ENCODE data around the gene RAB3B.

Gene RAB3B

GRCh38 chr1:51956528-51957509 lies 33.7 kb downstream of the RAB3B start:
- H3K4me1 ChIP-seq (ENCODE audit: control insufficient read depth, insufficient read depth, low read length, poor library complexity, severe bottlenecking), result peaks cover 10% of the 10 kb centered on the region
- no peaks in the 10 kb centered on the region for H3K9me3 ChIP-seq (ENCODE audit: control insufficient read depth, low read length)
- H3K4me3 ChIP-seq (ENCODE audit: extremely low read depth, insufficient read depth, low read length, poor library complexity, severe bottlenecking), result no peak overlapping the region
- H3K27ac ChIP-seq (ENCODE audit: low read depth, low read length, severe bottlenecking), result no peak overlapping the region
- H3K36me3 ChIP-seq (ENCODE audit: control insufficient read depth, insufficient read depth, low read length), result peaks cover 14% of the 10 kb centered on the region
- 27 to 45% methylated on average over 3 to 5 of the region's 8 CpGs for WGBS, 2 experiments (ENCODE audit: insufficient coverage in 2 of 2)

- Histone ChIP-seq H3K4me3 (ENCODE audit: extremely low read depth, insufficient read depth, low read length, poor library complexity, severe bottlenecking) (no peak overlapping the region), H3K4me1 (ENCODE audit: control insufficient read depth, insufficient read depth, low read length, poor library complexity, severe bottlenecking) (peaks cover 10% of the 10 kb centered on the region), H3K27ac (ENCODE audit: low read depth, low read length, severe bottlenecking) (no peak overlapping the region), H3K9me3 (ENCODE audit: control insufficient read depth, low read length) (no peaks in the 10 kb centered on the region), H3K36me3 (ENCODE audit: control insufficient read depth, insufficient read depth, low read length) (peaks cover 14% of the 10 kb centered on the region)
- 90 to 100% methylated on average over 1 to 2 of the region's 4 CpGs for WGBS, 2 experiments (ENCODE audit: insufficient coverage in 2 of 2)
Observed at GRCh38 chr1:51955797-51956527, 34.5 kb downstream of the RAB3B start.

DNA sequence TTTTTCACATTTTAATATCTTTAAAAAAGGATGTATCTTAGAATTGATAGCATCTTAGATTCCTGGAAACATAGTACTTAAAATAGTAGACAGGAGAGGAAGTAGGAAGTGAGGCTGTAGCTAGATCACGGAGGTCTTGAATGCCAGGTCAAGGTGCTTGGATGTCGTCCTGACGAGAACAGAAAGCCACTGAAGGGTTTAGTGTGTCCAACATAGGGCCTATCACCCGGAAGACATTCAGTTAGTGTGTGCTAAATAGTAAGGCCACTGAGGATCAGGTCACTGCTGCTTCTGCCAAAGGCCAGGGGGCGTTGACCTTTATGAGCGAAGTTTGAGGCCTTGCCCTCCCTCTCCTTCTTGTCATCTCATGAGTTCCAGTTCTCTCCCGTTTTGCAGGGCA lies 35.7 kb downstream of the RAB3B start:
- no peak overlapping the region for H3K27ac ChIP-seq (ENCODE audit: low read depth, low read length, severe bottlenecking)
- 95 to 100% methylated on average over 4 to 6 of the region's 7 CpGs for WGBS, 2 experiments (ENCODE audit: insufficient coverage in 2 of 2)

DNA sequence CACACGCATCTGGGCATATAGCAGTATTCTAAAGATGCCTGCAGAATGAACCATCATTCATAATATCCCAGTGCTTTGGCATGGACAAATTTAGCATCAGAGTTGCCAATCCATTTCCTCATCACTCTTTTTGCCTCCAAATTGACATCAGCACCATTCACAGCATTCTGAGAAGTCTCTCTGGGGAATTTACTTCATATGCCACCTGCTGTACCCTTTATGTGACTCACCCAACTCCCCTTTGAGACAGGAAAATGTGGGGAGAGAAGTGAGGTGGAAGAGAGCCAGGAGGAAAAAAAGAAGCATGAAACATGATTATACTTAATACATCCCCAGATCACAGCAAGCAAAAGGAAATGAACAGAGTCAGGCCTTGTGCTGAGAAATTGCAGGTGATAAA lies 37.4 kb downstream of the RAB3B start:
- WGBS, 2 experiments (ENCODE audit: insufficient coverage in 2 of 2), result 100% methylated on average over 1 of the region's 1 CpG; no CpG with 5 or more reads in 1 of the 2 experiments
- peaks cover 30% of the 10 kb centered on the region for H3K36me3 ChIP-seq (ENCODE audit: control insufficient read depth, insufficient read depth, low read length)
- H3K9me3 ChIP-seq (ENCODE audit: control insufficient read depth, low read length), result peaks cover 8% of the 10 kb centered on the region
- H3K4me3 ChIP-seq (ENCODE audit: extremely low read depth, insufficient read depth, low read length, poor library complexity, severe bottlenecking), result no peak overlapping the region
- no peak overlapping the region for H3K27ac ChIP-seq (ENCODE audit: low read depth, low read length, severe bottlenecking)
- H3K4me1 ChIP-seq (ENCODE audit: control insufficient read depth, insufficient read depth, low read length, poor library complexity, severe bottlenecking), result peaks cover 12% of the 10 kb centered on the region

More for the DNA sequence above, 35.7 kb downstream of the RAB3B start:
- Histone ChIP-seq H3K36me3 (ENCODE audit: control insufficient read depth, insufficient read depth, low read length) (peaks cover 26% of the 10 kb centered on the region), H3K9me3 (ENCODE audit: control insufficient read depth, low read length) (peaks cover 2% of the 10 kb centered on the region), H3K4me3 (ENCODE audit: extremely low read depth, insufficient read depth, low read length, poor library complexity, severe bottlenecking) (no peak overlapping the region), H3K4me1 (ENCODE audit: control insufficient read depth, insufficient read depth, low read length, poor library complexity, severe bottlenecking) (peaks cover 10% of the 10 kb centered on the region)

DNA sequence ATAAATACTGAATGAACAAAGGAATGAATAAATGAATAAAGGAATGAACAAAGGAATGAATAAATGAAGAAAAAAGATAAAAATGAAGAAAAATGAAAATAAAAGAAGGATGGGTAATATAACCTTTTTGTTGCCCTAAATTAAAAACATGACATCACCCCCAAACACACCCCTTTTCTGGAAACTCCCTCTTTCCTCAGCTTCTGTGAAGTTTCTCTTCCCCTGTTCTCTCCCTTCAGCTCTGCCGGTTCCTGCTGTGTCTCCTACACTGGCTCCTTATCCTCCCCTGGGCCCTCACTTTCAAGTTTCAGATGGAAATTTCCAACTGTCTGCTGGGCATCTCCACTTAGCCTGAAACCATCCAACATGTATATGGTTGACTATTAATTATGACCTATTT lies 37.9 kb downstream of the RAB3B start:
- Histone ChIP-seq H3K4me3 (ENCODE audit: extremely low read depth, insufficient read depth, low read length, poor library complexity, severe bottlenecking) (no peak overlapping the region), H3K27ac (ENCODE audit: low read depth, low read length, severe bottlenecking) (no peak overlapping the region), H3K4me1 (ENCODE audit: control insufficient read depth, insufficient read depth, low read length, poor library complexity, severe bottlenecking) (peaks cover 14% of the 10 kb centered on the region), H3K36me3 (ENCODE audit: control insufficient read depth, insufficient read depth, low read length) (peaks cover 27% of the 10 kb centered on the region), H3K9me3 (ENCODE audit: control insufficient read depth, low read length) (peaks cover 8% of the 10 kb centered on the region)
- 100% methylated on average over 1 of the region's 1 CpG; no CpG with 5 or more reads in 1 of the 2 experiments for WGBS, 2 experiments (ENCODE audit: insufficient coverage in 2 of 2)

DNA sequence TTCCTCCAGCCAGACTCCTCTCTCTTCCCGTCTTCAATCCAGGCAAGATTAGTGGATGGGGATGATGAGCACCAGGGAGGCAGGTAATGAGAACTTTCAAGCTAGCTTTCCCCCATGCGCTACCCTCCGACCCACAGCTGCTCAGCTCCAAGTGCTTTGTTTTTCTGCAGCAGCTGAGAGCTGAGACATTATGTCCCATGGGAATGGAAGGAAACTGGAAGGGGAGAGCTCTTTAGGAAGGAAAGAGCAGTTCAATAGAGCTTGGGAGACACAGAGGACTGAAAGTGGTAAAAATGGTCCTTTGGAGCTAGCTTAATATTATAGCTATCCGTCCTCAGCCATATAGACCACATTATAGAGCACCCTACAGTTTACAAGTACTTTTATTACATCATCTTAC lies 39.8 kb downstream of the RAB3B start:
- peaks cover 9% of the 10 kb centered on the region for H3K4me1 ChIP-seq (ENCODE audit: control insufficient read depth, insufficient read depth, low read length, poor library complexity, severe bottlenecking)
- no peak overlapping the region for H3K4me3 ChIP-seq (ENCODE audit: extremely low read depth, insufficient read depth, low read length, poor library complexity, severe bottlenecking)
- H3K9me3 ChIP-seq (ENCODE audit: control insufficient read depth, low read length), result peaks cover 8% of the 10 kb centered on the region
- H3K27ac ChIP-seq (ENCODE audit: low read depth, low read length, severe bottlenecking), result no peak overlapping the region
- WGBS, 2 experiments (ENCODE audit: insufficient coverage in 2 of 2), result 95% methylated on average over 2 of the region's 4 CpGs; no CpG with 5 or more reads in 1 of the 2 experiments
- H3K36me3 ChIP-seq (ENCODE audit: control insufficient read depth, insufficient read depth, low read length), result peaks cover 27% of the 10 kb centered on the region

DNA sequence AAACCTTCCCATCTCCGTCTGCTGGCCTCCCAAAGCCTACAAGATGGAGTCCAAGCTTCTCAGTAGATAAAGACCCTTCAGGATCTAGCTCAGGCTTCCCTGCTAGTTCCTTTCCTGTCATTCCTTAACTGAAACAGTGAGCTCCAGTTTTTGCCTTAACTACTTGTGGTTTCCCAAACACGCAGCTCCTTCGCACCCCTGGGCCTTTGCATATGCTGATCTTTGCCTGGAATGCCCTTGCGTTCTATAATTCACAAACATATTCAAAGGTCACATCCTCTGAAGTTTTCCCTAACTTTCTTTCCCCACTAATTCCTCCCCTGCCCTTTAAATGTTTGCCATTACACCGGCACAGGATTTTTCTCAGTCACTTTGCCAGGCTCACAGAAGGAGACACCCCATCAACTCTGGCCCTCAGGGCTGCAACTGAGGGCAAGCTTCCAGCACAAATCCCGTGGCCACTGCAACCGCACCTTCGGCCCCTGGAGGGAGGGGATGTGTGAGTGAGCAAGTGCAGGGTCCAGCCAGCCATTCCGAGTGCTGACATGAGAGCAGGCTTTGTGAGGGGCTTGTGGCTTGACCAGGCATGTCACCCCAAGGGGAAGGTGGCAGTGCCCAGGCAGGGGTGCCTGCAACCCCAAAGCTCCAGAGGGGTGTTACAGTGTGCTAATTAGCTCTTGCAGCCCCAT lies 41.3 kb downstream of the RAB3B start:
- Histone ChIP-seq H3K36me3 (ENCODE audit: control insufficient read depth, insufficient read depth, low read length) (peaks cover 32% of the 10 kb centered on the region), H3K9me3 (ENCODE audit: control insufficient read depth, low read length) (peaks cover 8% of the 10 kb centered on the region), H3K27ac (ENCODE audit: low read depth, low read length, severe bottlenecking) (no peak overlapping the region), H3K4me1 (ENCODE audit: control insufficient read depth, insufficient read depth, low read length, poor library complexity, severe bottlenecking) (peaks cover 7% of the 10 kb centered on the region), H3K4me3 (ENCODE audit: extremely low read depth, insufficient read depth, low read length, poor library complexity, severe bottlenecking) (no peak overlapping the region)
- WGBS, 2 experiments (ENCODE audit: insufficient coverage in 2 of 2), result 92 to 96% methylated on average over 6 to 8 of the region's 9 CpGs

DNA sequence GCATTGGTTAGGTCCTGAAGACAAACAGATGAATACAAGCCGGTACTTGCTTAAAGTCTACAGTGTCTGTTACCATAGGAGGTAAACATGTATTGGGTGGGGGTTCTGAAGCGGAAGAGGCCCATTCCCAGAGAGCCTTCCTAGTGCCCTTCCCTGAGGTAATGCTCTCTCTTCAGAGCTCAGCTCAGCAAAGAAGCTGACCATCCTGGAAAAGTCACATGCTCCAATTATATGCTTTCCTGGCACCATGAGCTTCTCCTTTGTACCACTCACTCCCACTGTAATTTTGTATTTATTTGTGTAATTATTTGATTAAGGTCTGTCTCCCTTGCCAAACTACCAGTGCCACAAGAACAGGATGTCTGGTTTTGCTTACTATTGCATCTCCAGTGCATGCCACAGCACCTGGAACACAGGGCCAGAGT lies 42.0 kb downstream of the RAB3B start:
- Histone ChIP-seq H3K9me3 (ENCODE audit: control insufficient read depth, low read length) (peaks cover 8% of the 10 kb centered on the region), H3K27ac (ENCODE audit: low read depth, low read length, severe bottlenecking) (no peak overlapping the region), H3K36me3 (ENCODE audit: control insufficient read depth, insufficient read depth, low read length) (peaks cover 38% of the 10 kb centered on the region), H3K4me1 (ENCODE audit: control insufficient read depth, insufficient read depth, low read length, poor library complexity, severe bottlenecking) (peaks cover 7% of the 10 kb centered on the region), H3K4me3 (ENCODE audit: extremely low read depth, insufficient read depth, low read length, poor library complexity, severe bottlenecking) (no peak overlapping the region)
- 100% methylated on average over 1 of the region's 2 CpGs for WGBS, 2 experiments (ENCODE audit: insufficient coverage in 2 of 2)

DNA sequence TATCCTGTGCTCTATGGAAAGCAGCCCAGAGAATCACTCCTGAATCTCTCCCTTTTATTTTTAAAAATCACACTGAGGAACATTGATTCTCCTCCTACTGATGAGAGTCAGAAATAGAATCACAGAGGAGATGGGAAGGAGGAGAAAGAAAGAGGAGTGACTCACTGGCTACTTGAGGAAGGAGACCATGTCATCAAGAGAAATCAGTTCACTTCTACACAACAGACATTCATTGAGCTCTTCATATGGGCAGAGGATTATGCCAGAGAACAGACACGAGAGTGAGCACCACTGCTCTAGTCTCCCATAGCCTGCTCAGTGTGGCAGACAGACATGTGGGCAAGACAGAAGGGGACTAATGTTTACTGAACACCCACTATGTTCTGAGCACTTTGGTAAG lies 44.2 kb downstream of the RAB3B start:
- Histone ChIP-seq H3K4me3 (ENCODE audit: extremely low read depth, insufficient read depth, low read length, poor library complexity, severe bottlenecking) (no peak overlapping the region), H3K27ac (ENCODE audit: low read depth, low read length, severe bottlenecking) (no peak overlapping the region), H3K4me1 (ENCODE audit: control insufficient read depth, insufficient read depth, low read length, poor library complexity, severe bottlenecking) (peaks cover 7% of the 10 kb centered on the region), H3K36me3 (ENCODE audit: control insufficient read depth, insufficient read depth, low read length) (peaks cover 42% of the 10 kb centered on the region), H3K9me3 (ENCODE audit: control insufficient read depth, low read length) (peaks cover 17% of the 10 kb centered on the region)
- WGBS, 2 experiments (ENCODE audit: insufficient coverage in 2 of 2), result 100% methylated on average over 1 of the region's 1 CpG; no CpG with 5 or more reads in 1 of the 2 experiments

GRCh38 chr1:51945591-51945990 lies 44.9 kb downstream of the RAB3B start:
- H3K27ac ChIP-seq (ENCODE audit: low read depth, low read length, severe bottlenecking), result no peak overlapping the region
- H3K9me3 ChIP-seq (ENCODE audit: control insufficient read depth, low read length), result peaks cover 18% of the 10 kb centered on the region
- H3K4me3 ChIP-seq (ENCODE audit: extremely low read depth, insufficient read depth, low read length, poor library complexity, severe bottlenecking), result no peak overlapping the region
- H3K4me1 ChIP-seq (ENCODE audit: control insufficient read depth, insufficient read depth, low read length, poor library complexity, severe bottlenecking), result peaks cover 7% of the 10 kb centered on the region
- peaks cover 38% of the 10 kb centered on the region for H3K36me3 ChIP-seq (ENCODE audit: control insufficient read depth, insufficient read depth, low read length)
